Measurements from ENCODE around the gene ARHGAP33.
"Not testable (repeated sequence)": the region's sequence is repeated elsewhere in the genome, so short reads cannot be mapped to it uniquely, and the experiment has no call there.

GRCh38 chr19:35795564-35795963 lies 20.2 kb downstream of the ARHGAP33 start:
- not testable (repeated sequence) for TF ChIP-seq POLR2A (IDR thresholded peaks at IDR 0.05; ENCODE audit: low read length); GATA1 (IDR thresholded peaks at IDR 0.05; ENCODE audit: low read depth, low read length)
